ENCODE results near the gene ASIC4.

Gene ASIC4

DNA sequence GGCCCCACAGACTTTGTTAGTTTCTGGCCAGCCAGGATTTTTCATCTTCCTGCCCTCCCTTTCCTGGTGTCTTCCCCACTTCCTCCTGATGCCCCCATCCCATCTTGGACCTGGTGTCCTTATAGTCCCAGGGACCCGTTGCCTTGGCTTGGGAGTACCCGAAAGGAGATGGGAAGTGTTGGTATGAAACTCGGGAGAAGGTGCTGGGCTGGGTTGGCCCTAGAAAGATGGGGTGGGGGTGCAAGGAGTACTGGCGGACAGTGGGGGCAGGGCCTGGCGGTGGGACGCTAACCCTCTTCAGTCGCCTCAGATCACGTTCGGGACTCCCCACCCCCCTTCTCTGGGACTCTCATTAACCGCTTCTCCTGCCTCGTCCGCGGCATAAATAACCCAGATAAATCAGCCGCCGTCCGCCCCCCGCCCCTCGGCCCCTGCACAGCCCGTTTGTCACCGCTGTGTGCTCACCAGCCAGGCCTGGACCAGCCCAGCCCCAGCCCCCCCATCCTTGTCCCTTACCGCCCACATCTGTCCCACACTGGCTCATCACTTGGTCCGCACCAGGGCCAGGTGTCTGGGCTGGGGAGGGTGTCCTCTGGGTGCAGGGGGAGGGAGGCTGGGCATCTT, 3.7 kb upstream of the ASIC4 start:
- no peak overlapping the region for H3K4me3 ChIP-seq (ENCODE audit: low read depth, low read length)
- DNase-seq (ENCODE audit: low read depth), result no peak

DNA sequence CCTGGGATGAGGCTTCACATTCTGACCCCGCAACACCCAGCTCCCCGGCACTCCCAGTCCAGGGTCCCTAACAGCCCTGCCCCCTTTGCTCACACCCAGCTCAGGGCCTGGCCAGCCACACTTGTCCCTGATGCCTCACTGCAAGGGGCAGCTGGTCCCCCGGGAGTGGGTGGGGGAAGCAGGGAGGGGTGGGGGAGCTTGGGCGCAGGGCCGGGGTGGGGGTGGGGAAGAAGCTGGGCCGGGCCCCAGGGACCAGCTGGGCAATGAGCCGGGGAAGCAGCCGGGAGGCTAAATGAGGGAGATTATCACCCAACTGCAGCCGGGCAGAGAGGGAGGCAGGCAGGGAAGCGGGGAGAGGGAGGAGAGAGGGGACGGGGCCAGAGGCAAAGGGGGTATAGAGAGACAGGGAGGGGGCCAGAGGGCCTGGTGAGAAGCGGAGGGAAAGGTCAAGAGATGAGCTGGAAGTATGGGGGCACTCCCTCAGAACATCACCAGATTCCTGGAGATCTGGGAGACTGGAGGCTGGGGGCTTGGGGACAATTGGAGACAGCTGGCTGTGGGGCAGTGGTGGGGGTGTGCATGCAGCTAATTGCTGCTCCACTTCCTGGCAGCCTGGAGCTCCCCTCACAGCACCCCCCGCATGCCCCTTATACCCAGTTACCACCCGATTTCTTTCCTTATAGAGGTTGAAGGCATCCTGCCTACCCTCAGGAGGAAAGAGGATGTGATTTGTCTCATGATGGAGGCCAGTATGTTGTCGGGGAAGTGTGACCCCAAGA, 2.5 kb upstream of the ASIC4 start:
- H3K4me3 ChIP-seq (ENCODE audit: low read depth, low read length), result no peak overlapping the region
- no peak for DNase-seq (ENCODE audit: low read depth)

DNA sequence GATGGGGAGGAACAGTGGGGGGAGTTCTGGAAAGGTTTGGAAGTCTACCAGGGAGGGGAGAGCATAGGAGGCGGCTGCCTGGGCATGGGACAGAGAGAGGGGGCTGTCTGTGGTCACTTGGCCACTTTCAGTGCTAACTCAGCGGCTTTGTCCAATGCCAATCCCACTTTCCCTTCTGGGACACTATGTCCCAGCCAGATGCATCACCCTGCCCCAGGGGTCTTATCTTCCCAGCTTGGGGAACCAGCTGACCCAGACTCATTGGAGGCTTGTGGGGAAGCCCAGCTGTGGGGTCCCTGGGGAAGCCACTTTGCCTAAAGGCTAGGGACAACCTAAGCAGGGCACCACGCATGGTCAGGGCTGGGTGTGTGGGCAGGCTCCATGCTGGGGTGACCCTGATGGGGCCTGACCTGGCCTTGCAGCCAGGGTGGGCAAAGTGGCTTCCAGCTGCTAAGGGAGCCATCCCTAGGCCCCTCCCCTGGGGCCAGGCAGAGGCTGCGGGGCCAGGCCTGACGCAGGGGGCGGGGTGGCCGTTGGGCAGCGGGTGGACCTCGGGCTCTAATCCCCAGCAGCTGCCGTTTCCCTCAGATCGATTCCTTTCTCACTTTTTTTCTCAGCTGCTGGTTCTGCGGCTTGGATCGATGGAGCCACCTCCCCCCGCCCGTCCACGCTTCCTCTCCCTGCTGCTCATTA, 1.6 kb upstream of the ASIC4 start:
- no peak for DNase-seq (ENCODE audit: low read depth)
- H3K4me3 ChIP-seq (ENCODE audit: low read depth, low read length), result no peak overlapping the region

DNA sequence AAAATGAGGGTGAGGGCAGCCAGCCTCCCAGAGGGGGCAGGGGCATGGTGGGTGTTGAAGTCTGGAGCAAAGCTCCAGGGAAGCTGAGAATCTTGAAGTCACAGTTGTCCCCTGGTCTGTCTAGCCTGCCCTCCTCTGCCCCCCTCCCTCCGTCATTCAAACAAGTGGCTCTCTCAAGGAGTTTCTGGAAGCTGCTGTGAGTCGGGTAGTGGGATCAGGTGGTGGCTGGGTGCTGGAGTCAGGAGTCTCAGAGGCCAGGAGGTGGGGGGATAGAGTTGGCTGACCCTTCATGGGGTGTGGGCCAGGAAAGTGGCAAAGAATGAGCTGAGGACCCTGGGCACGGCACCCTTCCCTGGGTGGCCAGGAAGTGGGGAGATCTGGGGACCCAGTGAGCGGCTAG, 495 bp upstream of the ASIC4 start:
- no peak overlapping the region for H3K4me3 ChIP-seq (ENCODE audit: low read depth, low read length)
- DNase-seq (ENCODE audit: low read depth), result no peak

DNA sequence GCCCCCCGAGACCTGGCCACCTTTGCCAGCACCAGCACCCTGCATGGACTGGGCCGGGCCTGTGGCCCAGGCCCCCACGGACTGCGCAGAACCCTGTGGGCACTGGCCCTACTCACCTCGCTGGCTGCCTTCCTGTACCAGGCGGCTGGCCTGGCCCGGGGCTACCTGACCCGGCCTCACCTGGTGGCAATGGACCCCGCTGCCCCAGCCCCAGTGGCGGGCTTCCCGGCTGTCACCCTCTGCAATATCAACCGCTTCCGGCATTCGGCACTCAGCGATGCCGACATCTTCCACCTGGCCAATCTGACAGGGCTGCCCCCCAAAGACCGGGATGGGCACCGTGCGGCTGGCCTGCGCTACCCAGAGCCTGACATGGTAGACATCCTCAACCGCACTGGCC, 554 bp downstream of the ASIC4 start:
- DNase-seq (ENCODE audit: low read depth), result no peak
- no peak overlapping the region for H3K4me3 ChIP-seq (ENCODE audit: low read depth, low read length)

DNA sequence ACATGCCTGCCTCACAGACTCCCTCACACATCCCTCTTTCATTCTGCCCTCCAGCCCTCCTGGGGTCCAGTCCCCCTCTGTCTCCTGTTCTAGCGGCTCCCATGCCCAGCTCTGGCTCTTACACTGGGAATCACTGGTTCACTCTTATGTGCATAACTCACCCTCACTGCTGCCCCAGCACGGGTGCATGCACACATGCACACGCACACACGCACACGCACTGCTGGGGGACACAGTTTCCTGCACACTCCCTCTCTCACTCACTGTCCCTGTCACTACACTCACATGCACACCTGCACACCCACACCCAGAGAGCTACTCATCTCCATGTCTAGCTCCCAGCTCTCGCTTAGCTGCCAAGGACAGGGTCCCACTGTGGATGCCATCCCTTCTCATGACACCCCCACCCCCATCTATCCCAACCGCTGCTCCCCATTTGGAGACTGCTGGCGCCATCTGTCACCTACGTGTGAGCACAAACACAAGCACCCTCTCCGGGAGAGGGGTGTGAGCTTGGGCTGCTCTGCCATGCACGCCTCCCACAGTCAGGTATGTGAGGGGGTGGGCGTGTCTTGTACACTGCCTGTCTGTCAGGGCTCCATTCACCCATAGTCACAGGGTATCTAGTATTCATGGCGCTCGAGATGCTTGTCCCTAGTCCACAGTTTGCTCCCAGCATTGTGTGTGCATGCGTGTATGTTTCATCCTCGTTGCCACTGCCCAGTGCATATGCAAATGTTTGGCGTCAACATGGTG, 1.8 kb downstream of the ASIC4 start:
- H3K4me3 ChIP-seq (ENCODE audit: low read depth, low read length), result no peak overlapping the region
- DNase-seq (ENCODE audit: low read depth), result no peak

DNA sequence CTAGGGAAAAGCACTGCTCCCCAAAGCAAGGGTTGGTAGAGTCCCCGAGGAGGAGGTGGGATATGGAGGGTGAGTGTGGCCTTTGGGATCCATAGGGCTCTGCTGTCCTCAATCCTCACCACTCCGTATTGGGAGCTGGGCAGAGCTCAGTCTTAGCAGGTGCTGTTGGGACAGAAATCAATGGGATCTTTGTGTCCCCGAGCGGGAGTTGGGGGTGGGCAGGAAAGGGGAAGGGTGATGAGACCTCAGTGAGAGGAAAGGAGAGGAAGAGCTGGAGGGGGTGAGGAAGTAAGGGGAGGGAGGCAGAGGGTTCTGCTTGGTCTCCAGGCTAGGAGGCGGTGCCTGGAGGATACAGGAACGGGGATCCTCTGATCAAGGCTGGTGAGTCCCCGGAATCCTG, 2.6 kb downstream of the ASIC4 start:
- no peak for DNase-seq (ENCODE audit: low read depth)
- no peak overlapping the region for H3K4me3 ChIP-seq (ENCODE audit: low read depth, low read length)

DNA sequence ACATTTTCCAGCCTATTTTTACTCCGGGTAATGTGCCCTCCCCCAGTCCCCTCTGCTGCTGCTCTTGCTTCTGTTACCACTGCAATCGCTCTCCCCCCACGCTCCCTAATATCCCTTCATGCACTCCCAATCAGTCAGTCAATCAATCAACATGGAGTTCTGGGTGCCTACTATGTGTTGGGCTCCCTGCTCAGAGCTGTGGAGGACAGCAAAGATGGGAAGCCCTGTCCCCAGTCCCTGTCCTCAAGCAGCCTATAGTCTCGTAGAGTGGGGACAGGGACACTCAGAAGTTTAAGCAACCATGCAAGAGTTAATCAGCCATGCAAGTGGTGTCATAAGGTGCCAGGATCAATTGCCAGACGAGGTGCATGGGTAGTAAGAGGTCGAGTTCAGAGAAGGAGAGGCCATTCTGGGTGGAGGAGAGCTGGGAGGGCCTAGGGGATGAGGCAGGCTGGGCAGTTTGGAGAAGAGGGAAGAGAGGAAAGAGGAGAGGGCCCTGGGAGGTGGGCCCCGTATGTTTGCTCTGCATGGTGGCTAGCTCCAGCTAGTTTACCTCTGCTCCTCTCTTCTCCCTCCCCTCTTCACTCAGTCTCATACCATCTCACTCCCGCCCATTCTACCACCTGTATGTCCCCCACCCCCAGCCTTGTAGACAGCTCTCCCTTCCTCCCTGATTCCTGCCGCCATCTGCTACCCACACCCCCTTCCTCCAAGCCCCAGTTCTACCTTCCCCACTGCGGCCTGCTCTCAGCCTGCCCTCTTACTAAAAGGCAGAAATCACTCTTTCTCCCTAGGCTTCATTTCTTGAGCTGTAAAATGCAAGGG, 3.9 kb downstream of the ASIC4 start:
- H3K4me3 ChIP-seq (ENCODE audit: low read depth, low read length), result no peak overlapping the region
- no peak for DNase-seq (ENCODE audit: low read depth)

DNA sequence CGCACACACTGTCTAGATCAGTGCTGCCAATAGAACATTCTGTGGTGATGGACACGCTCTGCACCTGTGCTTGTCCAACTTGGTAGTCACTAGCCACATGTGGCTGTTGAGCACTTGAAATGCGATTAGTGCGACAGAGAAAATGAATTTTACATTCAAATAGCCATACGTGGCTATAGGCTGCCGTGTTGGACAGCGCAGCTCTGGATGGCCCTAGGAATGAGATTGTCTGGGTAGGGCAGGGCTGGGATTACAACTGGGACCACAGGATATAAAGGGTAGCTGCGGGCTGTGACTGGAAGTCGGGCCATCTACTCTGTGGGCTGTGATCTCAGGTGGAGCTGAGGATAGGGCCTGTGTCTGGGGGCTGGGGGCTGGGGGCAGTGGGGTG, 5.2 kb downstream of the ASIC4 start:
- H3K4me3 ChIP-seq (ENCODE audit: low read depth, low read length), result no peak overlapping the region
- DNase-seq (ENCODE audit: low read depth), result no peak

DNA sequence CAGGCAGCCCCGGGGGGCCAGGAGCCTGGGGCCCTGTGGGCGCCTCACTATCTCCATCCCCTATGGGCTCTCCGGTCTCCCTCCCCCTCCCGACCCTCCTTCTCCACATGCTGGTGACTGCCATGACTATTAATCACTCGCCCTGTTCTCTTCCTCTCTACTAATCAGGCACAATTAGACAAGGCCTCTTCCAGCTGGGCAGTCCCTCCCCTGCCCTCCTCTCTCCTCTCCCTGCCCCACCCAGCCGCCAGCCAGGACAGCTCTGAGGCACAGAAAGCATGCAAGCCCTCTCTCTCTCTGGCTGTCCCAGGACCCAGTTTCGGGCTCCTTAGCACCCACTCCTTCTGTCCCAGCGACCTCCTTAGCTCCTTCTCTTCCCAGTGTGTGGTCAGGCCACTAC, 5.8 kb downstream of the ASIC4 start:
- H3K4me3 ChIP-seq (ENCODE audit: low read depth, low read length), result no peak overlapping the region
- no peak for DNase-seq (ENCODE audit: low read depth)

DNA sequence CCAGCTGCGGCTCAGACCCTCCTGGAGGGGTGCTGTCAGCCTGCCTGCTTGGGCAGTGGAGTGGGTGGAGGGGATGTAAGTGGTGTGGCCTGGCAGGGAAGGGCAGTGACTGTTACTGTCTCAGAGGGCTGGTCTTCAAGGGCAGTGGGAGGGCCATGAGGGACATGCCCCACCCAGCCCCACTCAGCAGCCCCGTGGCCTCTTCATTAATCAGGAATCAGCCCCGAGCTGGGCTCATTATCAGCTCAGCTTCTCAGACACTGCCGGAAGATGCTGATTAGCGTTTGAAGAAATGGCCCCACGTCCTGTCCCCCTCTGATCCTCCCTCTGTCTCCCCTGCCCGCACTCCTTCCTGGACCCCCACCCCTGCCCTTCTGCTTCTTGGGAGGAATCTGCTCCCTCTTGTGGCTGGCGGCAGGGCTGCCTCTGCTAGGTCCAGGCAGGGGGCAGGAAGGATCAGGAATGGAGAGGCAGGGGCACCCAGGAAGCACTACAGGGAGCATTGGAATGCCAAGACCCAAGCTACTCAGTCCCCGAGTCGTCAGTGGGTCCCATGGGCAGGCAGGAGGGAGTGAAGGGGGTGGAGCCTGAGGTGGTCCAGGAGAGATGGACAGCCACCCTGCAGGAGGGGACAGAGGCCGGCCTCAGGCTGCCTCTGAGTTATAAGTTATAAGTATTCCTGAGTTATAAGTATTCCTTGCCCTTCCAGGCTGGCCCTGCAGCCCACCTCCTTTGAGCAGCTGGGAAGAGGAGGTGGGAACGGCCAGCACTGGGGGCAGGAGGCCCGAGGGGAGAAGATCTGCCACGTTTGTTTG, 7.0 kb downstream of the ASIC4 start:
- H3K4me3 ChIP-seq (ENCODE audit: low read depth, low read length), result no peak overlapping the region
- no peak for DNase-seq (ENCODE audit: low read depth)

DNA sequence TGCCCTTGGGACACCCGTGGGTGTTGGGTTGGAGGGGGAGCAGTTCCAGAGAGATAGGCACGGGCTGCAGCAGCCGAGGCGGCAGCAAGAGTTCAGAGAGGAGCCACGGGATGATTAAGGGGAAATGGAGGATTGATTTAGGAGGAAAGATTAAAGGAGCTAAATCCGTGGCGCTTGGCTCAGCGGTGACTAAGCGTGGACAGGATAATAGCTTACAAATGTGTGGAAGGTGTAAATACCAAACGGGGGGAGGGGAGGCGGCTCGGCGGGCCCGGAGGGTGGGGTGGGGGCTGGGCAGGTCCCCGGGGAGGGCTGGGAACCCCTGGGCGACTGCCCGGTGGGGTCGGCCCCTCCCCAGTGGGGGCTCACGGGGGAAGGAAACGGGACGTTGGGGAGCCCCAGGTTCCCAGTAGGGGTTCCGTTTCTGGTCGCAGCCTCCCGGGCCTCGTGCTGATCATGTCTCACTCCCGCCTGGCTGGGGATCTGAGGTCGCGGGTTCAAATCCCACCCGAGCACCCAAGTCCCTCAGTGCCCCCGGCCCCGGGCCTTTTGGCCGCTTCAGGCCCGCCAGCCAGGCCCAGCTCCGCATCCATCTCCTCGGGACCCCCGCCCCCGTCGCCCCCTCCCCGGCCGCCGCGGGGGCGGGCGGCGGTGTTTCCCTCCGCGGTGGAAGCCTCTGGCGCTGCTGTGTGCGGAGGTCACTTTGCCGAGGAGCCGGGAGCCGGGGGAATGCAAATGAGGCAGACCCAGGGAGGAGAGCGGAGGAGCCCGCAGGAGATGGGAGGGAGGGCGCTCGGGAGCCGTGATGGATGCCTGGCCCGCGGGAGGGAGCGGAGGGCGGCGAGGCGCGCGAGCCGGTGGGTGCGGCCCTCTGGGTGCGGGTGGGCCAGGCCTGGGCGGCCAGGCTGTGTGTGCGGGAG, 8.1 kb downstream of the ASIC4 start:
- DNase-seq (ENCODE audit: low read depth), result no peak
- H3K4me3 ChIP-seq (ENCODE audit: low read depth, low read length), result peak overlapping the region; percentile 25

DNA sequence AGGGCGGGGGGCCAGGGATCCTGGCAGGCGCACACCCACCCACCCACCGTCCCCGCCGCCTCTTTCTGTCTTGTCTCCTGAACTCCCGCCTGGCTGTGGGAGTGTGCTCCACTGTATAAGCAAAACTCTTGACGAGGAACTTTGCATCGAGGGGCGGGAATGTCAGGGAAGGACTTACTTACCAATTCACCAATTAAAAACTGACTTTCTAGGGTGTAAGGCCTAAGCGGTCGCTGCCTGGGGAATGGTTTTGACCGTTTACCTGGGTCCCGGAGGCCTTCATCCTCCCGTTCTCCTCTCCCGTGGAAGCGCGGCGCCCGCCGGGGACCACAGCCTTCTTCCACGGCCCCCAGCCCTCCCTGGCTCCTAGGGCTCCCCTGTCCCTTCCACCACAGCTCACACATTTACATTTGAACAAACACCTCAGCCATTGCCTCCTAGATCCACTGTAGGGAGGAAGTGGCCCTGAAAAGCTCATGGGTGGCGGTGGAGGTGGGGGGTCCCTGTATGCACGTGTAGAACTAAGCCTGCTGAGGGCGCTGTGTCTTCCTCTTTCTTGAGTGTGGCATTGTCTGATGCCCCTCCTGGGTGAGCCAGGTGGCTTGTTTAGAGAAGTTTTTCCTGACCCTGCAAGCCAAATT, 8.9 kb downstream of the ASIC4 start:
- DNase-seq (ENCODE audit: low read depth), result no peak
- no peak overlapping the region for H3K4me3 ChIP-seq (ENCODE audit: low read depth, low read length)

DNA sequence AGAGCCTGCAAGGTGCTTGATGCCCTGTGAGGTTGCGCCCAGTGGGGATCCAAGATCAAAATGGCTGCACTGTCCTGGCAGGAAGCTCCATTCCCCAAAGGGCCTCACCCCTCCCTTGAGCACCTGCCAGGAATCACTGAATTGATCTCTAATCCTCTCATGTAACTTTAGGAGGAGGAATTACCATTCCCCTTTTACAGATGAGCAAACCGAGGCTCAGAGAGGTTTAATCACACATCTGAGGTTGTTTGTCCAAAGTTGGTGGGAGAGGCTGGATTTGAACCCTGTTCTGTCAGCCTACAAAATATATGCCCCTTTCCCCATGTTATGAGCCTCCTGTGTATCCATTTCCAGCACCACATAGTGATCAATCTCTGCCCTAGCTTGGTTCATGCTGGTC, 10.5 kb downstream of the ASIC4 start:
- DNase-seq (ENCODE audit: low read depth), result no peak
- no peak overlapping the region for H3K4me3 ChIP-seq (ENCODE audit: low read depth, low read length)

DNA sequence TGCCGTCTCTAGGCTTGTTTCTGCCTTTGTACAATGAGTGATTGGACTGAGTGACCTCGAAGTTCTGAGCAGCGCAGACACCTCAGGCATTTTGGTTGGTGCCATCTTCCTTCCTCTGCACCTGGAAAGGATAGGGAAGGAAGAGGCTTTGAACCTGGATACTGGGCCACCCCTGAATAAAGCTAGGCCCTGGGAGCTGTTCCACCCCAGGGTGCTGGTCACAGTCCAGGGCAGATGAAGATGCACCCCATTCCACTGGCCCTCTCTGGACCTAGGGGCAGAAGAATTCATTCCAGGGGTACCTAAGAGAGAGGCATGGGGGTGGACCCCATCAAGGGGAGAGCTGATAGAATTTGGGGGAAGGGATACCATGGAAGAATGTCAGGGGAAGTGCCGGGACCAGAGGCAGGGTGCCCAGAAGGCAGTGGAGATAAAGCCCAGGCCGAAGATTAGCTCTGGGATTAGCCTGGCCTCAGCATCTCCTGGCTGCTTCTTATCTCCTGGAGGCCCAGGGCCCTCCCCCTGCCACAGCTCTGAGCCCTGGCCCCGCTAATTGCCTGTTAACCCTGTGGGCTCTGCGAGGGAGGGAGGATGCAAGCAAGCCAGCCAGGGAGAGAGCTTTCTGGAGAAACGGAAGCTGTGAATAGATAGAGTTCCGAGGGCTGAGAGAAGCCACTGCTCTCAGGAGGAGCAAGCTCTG, 11.4 kb downstream of the ASIC4 start:
- no peak for DNase-seq (ENCODE audit: low read depth)
- H3K4me3 ChIP-seq (ENCODE audit: low read depth, low read length), result no peak overlapping the region

DNA sequence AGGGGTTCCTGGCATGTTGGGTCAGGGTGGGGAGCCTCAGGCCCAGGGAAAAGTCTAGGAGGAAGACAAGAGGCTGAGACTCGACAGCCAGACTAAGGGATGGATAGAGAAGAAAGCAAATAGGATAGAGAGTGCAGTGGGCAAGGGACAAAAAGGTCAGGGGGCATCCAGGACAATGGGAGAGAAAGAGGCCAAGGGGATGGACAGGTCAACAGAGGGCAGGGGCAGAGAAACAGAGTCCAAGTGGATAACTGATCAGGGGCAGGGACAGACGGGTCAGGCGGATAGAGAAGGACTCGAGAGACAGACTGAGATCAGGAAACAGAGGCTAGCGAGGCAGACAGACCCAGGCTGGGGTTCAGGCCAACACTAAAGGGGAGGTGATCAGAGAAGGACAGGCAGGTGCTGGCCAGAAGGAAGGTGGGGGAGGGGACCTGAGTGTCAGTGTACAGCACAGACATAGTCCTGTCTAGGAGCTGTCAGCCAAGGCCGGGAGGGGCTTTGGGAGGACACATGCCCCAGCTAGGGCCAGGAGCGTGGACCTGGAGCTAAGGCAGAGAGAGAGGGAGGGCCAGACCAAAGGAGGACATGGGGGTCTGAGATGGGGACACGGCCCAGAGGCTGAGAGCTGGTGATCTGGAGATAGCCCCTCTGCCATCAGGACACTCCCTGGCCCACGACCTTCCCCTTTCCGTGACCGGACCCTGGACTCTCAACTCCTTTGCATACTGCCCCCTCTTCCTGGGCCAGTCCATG, 12.2 kb downstream of the ASIC4 start:
- no peak overlapping the region for H3K4me3 ChIP-seq (ENCODE audit: low read depth, low read length)
- no peak for DNase-seq (ENCODE audit: low read depth)

All from skeletal muscle cell (primary cell).